Type B pancreatic cell (in vitro differentiated cells): ENCODE data around the gene UPP2. TPM values are rescaled to one million over a fixed set of nuclear protein-coding genes. Genes with fewer than 3 reads are reported as not detected.

Experiments
- DNase-seq: peaks from one replicate; pipeline ENCODE4 v3.0.0; 2021; ENCODE audit warnings: mixed read lengths; ENCODE audit not compliant: unreplicated experiment; ENCODE audit errors: extremely low spot score
- H3K27ac Mint-ChIP-seq: 2 replicates; pipeline ENCODE4 v1.8.0; 2021; ENCODE audit warnings: mild to moderate bottlenecking, mixed read lengths
- H3K27me3 Mint-ChIP-seq: 2 replicates; pipeline ENCODE4 v1.8.0; 2021; ENCODE audit warnings: mixed read lengths
- H3K36me3 Mint-ChIP-seq: 2 replicates; pipeline ENCODE4 v1.8.0; 2021; ENCODE audit warnings: mixed read lengths
- H3K4me1 Mint-ChIP-seq: one replicate; pipeline ENCODE4 v1.8.0; 2021; ENCODE audit warnings: mixed read lengths; ENCODE audit not compliant: unreplicated experiment
- H3K4me3 Mint-ChIP-seq: 2 replicates; pipeline ENCODE4 v1.8.0; 2021; ENCODE audit warnings: mild to moderate bottlenecking, mixed read lengths
- H3K9me3 Mint-ChIP-seq: 2 replicates; pipeline ENCODE4 v1.8.0; 2021; ENCODE audit warnings: mixed read lengths
- CTCF ChIP-seq: fragments of 200-600 bp; sonication (generic); conservative IDR thresholded peaks from 2 replicates; pipeline ENCODE4 v1.5.0; 2021; ENCODE audit warnings: antibody characterized with exemption, mild to moderate bottlenecking
- total RNA-seq: library from RNA; stranded (reverse); gene quantifications from 2 replicates; pipeline ENCODE4 v1.2.1, GENCODE V29; 2021; ENCODE audit warnings: low replicate concordance

The UPP2 gene
- total RNA-seq, 1 donor from 2014 or later, result not detected

- Mint-ChIP-seq H3K9me3 (peaks cover 3% of the 10 kb centered on the region), H3K4me1 (peaks cover 6% of the 10 kb centered on the region), H3K27ac (no peak overlapping the region), H3K27me3 (no peaks in the 10 kb centered on the region), H3K36me3 (no peaks in the 10 kb centered on the region), H3K4me3 (no peak overlapping the region)
- no peak for TF ChIP-seq CTCF
- no peak for DNase-seq
Observed at GRCh38 chr2:158127380-158127804, 25.7 kb downstream of the UPP2 start.

- Mint-ChIP-seq H3K4me1 (peaks cover 6% of the 10 kb centered on the region), H3K27me3 (no peaks in the 10 kb centered on the region), H3K27ac (peak overlapping the region; percentile 22), H3K4me3 (no peak overlapping the region), H3K9me3 (peaks cover 6% of the 10 kb centered on the region), H3K36me3 (no peaks in the 10 kb centered on the region)
- DNase-seq, result no peak
- TF ChIP-seq CTCF, result no peak
Observed at GRCh38 chr2:158128168-158128973, 26.7 kb downstream of the UPP2 start.

GRCh38 chr2:158129037-158129436, 27.4 kb downstream of the UPP2 start:
- H3K4me1 Mint-ChIP-seq, result peaks cover 6% of the 10 kb centered on the region
- no peaks in the 10 kb centered on the region for H3K27me3 Mint-ChIP-seq
- H3K9me3 Mint-ChIP-seq, result peaks cover 6% of the 10 kb centered on the region
- DNase-seq, result no peak
- H3K4me3 Mint-ChIP-seq, result no peak overlapping the region
- H3K27ac Mint-ChIP-seq, result no peak overlapping the region
- no peaks in the 10 kb centered on the region for H3K36me3 Mint-ChIP-seq
- no peak for TF ChIP-seq CTCF

GRCh38 chr2:158130832-158131473, 29.3 kb downstream of the UPP2 start:
- Mint-ChIP-seq H3K27me3 (no peaks in the 10 kb centered on the region), H3K4me3 (no peak overlapping the region), H3K36me3 (no peaks in the 10 kb centered on the region), H3K4me1 (peaks cover 6% of the 10 kb centered on the region), H3K27ac (no peak overlapping the region), H3K9me3 (peaks cover 6% of the 10 kb centered on the region)
- TF ChIP-seq CTCF, result no peak
- DNase-seq, result no peak

GRCh38 chr2:158131483-158131912, 29.8 kb downstream of the UPP2 start:
- DNase-seq, result no peak
- Mint-ChIP-seq H3K36me3 (no peaks in the 10 kb centered on the region), H3K27ac (no peak overlapping the region), H3K4me3 (no peak overlapping the region), H3K9me3 (peaks cover 6% of the 10 kb centered on the region), H3K27me3 (no peaks in the 10 kb centered on the region), H3K4me1 (peaks cover 6% of the 10 kb centered on the region)
- TF ChIP-seq CTCF, result no peak
